Esophagus muscularis mucosa (tissue), 4 donors: ENCODE measurements around the gene PNMA6A. TPM values are rescaled to one million over a fixed set of nuclear protein-coding genes. Genes with fewer than 3 reads are reported as not detected.
"Not testable (repeated sequence)": the region's sequence is repeated elsewhere in the genome, so short reads cannot be mapped to it uniquely, and the experiment has no call there.

Experiments
- DNase-seq: peaks from one replicate; pipeline ENCODE4 v3.0.0-alpha.2; 2017; ENCODE audit errors: extremely low spot score
- H3K27ac ChIP-seq, 4 donors: fragments of 200-600 bp; sonication (generic); replicated peaks in 1 of 4; 1 replicate in 3 of 4; 2 replicates in 1 of 4; pipeline ENCODE4 v1.5.1; 2016 to 2019; ENCODE audit warnings: mild to moderate bottlenecking in 1 of 4
- H3K27me3 ChIP-seq, 4 donors: fragments of 200-600 bp; sonication (generic); one replicate each; pipeline versions ENCODE4 v1.5.1 to v1.6.0; 2016 to 2019
- H3K36me3 ChIP-seq, 4 donors: fragments of 200-600 bp; sonication (generic); one replicate each; pipeline ENCODE4 v1.5.1; 2016 to 2019
- H3K4me1 ChIP-seq, 4 donors: fragments of 200-600 bp; sonication (generic); one replicate each; pipeline ENCODE4 v1.5.1; 2016 to 2019
- H3K4me3 ChIP-seq, 4 donors: fragments of 200-600 bp; sonication (generic); 1 replicate in 2 of 4; 2 replicates in 2 of 4; pipeline ENCODE4 v1.5.1; 2016 to 2019; ENCODE audit warnings: mild to moderate bottlenecking in 4 of 4, moderate library complexity in 1 of 4
- H3K9me3 ChIP-seq, 4 donors: fragments of 200-600 bp; sonication (generic); 1 replicate in 3 of 4; 2 replicates in 1 of 4; pipeline ENCODE4 v1.5.1; 2016 to 2019
- WGBS: methylation state at CpG from one replicate; pipeline ENCODE4 v1.1.5; 2018; 5-methylcytosine and 5-hydroxymethylcytosine counted together
- intact Hi-C: fragments of 100-400 bp; cut with DNase I; formaldehyde crosslinking; loops from one replicate; pipeline ENCODE4 v1.15.1; 2023
- small RNA-seq, 3 donors: library from RNA; depleted of rRNA; stranded (forward); fragments of <200 nt; gene quantifications; one replicate each; pipeline ENCODE3, GENCODE V24; 2016
- total RNA-seq, 4 donors: library from RNA; depleted of rRNA; stranded (reverse); fragments of >200 nt; gene quantifications; one replicate each; pipeline versions ENCODE4 v1.1.0 to v1.2.1, GENCODE V29; 2016

PNMA6A gene
- total RNA-seq, 4 donors from 2014 or later: 1.2 to 3.7 (median 2.7) TPM

GRCh38 chrX:153123468-153123867, 51.2 kb downstream of the PNMA6A start:
- intact Hi-C loops: not testable (repeated sequence)

More at GRCh38 chrX:153123468-153123867, 51.2 kb downstream of the PNMA6A start:
- not testable (repeated sequence) for H3K27ac ChIP-seq, H3K36me3 ChIP-seq, H3K9me3 ChIP-seq, DNase-seq, H3K27me3 ChIP-seq, H3K4me1 ChIP-seq, H3K4me3 ChIP-seq
- no CpG with 5 or more reads among the region's 14 CpGs for WGBS

Small RNA genes lying within 50 kb of the gene (small RNA-seq; reads per million reads assigned to genes)
- 0 reads per million in 3 donors for gene AC243428.1

Other genes starting within 250 kb of the PNMA6A start
- 10 to 100 TPM; 40.7 to 56.2 (median 52.0) TPM for gene CETN2, start 241.7 kb upstream of the PNMA6A start, total RNA-seq
- gene NSDHL, start 241.4 kb upstream of the PNMA6A start, total RNA-seq: 10 to 100 TPM in 1 of 4 donors, 1 to 10 TPM in 3; 5.8 to 10.1 (median 8.7) TPM
- gene ZNF185, start 174.4 kb upstream of the PNMA6A start, total RNA-seq: 1 to 10 TPM; 2.5 to 3.7 (median 3.0) TPM
- not detected for gene PNMA5, start 78.3 kb upstream of the PNMA6A start, total RNA-seq
- gene PNMA3, start 16.0 kb upstream of the PNMA6A start, total RNA-seq: under 1 TPM; 0.13 to 0.42 (median 0.17) TPM
- gene MAGEA1, start 106.8 kb downstream of the PNMA6A start, total RNA-seq: not detected
- gene PNMA6F, start 249.3 kb downstream of the PNMA6A start, total RNA-seq: not detected